OCI-LY7 (cell line): ENCODE data around the gene WRAP73.

Experiments
- CTCF ChIP-seq: fragments of 200-600 bp; sonication (generic); conservative IDR thresholded peaks from 2 replicates; pipeline ENCODE4 v1.5.1; 2014; ENCODE audit warnings: mild to moderate bottlenecking, antibody characterized with exemption, low read length, moderate library complexity, mixed read lengths
- EZH2phosphoT487 ChIP-seq: fragments of 200-600 bp; sonication (generic); IDR thresholded peaks from 2 replicates; pipeline ENCODE4 v1.6.1; 2018; ENCODE audit warnings: low read depth, borderline replicate concordance, mild to moderate bottlenecking, mixed run types, antibody characterized with exemption, low read length, moderate library complexity, mixed read lengths

GRCh38 chr1:3679799-3680453, 30.0 kb upstream of the WRAP73 start:
- no peak for TF ChIP-seq CTCF
- TF ChIP-seq EZH2phosphoT487 = no peak
